Astrocyte of the spinal cord (primary cell): ENCODE data around the gene ZNF106.

Experiments used
- DNase-seq: peaks from one replicate; pipeline ENCODE4 v3.0.0; 2011; ENCODE audit warnings: low read depth, low spot score
- H3K4me3 ChIP-seq: 2 replicates; pipeline ENCODE4 v1.5.1; 2011; ENCODE audit warnings: low read depth, mild to moderate bottlenecking, low read length, moderate library complexity
- CTCF ChIP-seq: IDR thresholded peaks from 2 replicates; pipeline ENCODE4 v1.5.1; 2012; ENCODE audit warnings: low read depth, mild to moderate bottlenecking, low read length, inconsistent platforms
- in situ Hi-C: cut with HindIII; loops from 2 replicates; pipeline ENCODE4 v1.10.0; 2017; ENCODE audit warnings: low sequenced_read_pairs

The ZNF106 gene

DNA sequence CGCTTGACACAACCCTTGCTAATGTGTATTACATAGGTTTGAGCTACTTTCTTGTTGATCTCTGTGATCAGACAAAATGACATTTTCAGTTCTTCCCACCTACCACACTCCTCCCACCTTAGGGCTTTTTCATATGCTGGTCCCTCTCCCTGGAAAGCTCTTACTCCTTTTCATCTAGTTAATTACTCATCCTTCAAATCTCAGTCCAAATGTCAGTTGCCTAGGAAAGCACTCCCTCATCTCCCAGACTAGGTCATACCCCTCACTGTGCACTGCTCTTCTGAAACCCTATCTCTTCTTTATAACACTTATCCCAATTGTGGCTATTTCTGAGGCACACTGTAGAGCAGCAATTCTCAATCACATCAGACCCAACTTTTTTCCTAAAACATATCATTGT, 7.3 kb downstream of the ZNF106 start:
- DNase-seq: no peak
- no peak for TF ChIP-seq CTCF
- in situ Hi-C loops: no loop called here
- no peak overlapping the region for H3K4me3 ChIP-seq

DNA sequence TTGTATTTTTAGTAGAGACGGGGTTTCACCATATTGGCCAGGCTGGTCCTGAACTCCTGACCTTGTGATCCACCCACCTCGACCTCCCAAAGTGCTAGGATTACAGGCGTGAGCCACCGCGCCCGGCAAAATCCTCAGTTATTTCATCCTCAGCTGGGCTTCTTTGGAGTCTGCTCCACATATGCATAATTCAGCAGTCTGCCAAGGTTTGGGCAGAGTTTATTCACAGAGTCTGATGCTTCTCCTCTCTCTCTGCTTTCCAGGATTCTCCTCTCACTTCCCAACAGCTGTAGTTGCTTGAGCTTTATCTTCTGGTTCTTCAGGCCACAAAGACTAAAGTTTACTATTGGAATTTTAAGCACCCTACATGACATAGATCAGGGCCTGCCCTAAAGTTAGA, 8.2 kb downstream of the ZNF106 start:
- no peak for TF ChIP-seq CTCF
- in situ Hi-C loops: no loop called here
- DNase-seq: no peak
- H3K4me3 ChIP-seq: no peak overlapping the region

GRCh38 chr15:42474827-42475226, 16.1 kb downstream of the ZNF106 start:
- in situ Hi-C loops: no loop called here
- TF ChIP-seq CTCF: no peak
- no peak for DNase-seq
- H3K4me3 ChIP-seq: no peak overlapping the region

GRCh38 chr15:42471002-42471401, 19.9 kb downstream of the ZNF106 start:
- no peak for DNase-seq
- no peak for TF ChIP-seq CTCF
- in situ Hi-C loops: no loop called here

GRCh38 chr15:42465520-42466259, 25.3 kb downstream of the ZNF106 start:
- TF ChIP-seq CTCF: no peak
- in situ Hi-C loops: no loop called here
- no peak overlapping the region for H3K4me3 ChIP-seq
- DNase-seq: no peak

More at GRCh38 chr15:42471002-42471401, 19.9 kb downstream of the ZNF106 start:
- H3K4me3 ChIP-seq: no peak overlapping the region

- TF ChIP-seq CTCF: no peak
- no peak overlapping the region for H3K4me3 ChIP-seq
- no peak for DNase-seq
- in situ Hi-C loops: no loop called here
Observed at GRCh38 chr15:42461261-42461660, 29.7 kb downstream of the ZNF106 start.
